Heart left ventricle (tissue), 16 donors: ENCODE measurements around the gene CASK. TPM values are rescaled to one million over a fixed set of nuclear protein-coding genes. Genes with fewer than 3 reads are reported as not detected.

ENCODE experiments used
- ATAC-seq, 4 donors: fragments of 200-7000 bp; cut with Tn5 transposase; one replicate each; pipeline ENCODE4 v1.9.1; 2020 to 2022; ENCODE audit warnings: moderate library complexity in 4 of 4, mild to moderate bottlenecking in 3 of 4, moderate number of reproducible peaks in 1 of 4
- DNase-seq, 5 donors: peaks; one replicate each; pipeline ENCODE4 v3.0.0-alpha.2; 2020
- H3K27ac ChIP-seq, 12 donors: fragments of 200-600 bp; sonication (generic) in 4 of 12; one replicate each; pipeline versions ENCODE4 v1.5.0 to v1.8.0; 2016 to 2022; ENCODE audit warnings: mild to moderate bottlenecking in 2 of 12
- H3K27me3 ChIP-seq, 9 donors: fragments of 200-600 bp; sonication (generic) in 2 of 9; one replicate each; pipeline versions ENCODE4 v1.5.1 to v1.8.0; 2016 to 2022; ENCODE audit warnings: mild to moderate bottlenecking in 3 of 9
- H3K36me3 ChIP-seq, 9 donors: fragments of 200-600 bp; sonication (generic) in 2 of 9; one replicate each; pipeline versions ENCODE4 v1.5.0 to v1.8.0; 2018 to 2022; ENCODE audit warnings: mild to moderate bottlenecking in 2 of 9
- H3K4me1 ChIP-seq, 12 donors: fragments of 200-600 bp; sonication (generic) in 4 of 12; one replicate each; pipeline versions ENCODE4 v1.5.0 to v1.8.0; 2016 to 2022; ENCODE audit warnings: mild to moderate bottlenecking in 3 of 12
- H3K4me3 ChIP-seq, 12 donors: fragments of 200-600 bp; sonication (generic) in 4 of 12; one replicate each; pipeline versions ENCODE4 v1.5.0 to v1.8.0; 2017 to 2022; ENCODE audit warnings: mild to moderate bottlenecking in 9 of 12, moderate library complexity in 4 of 12
- H3K9me3 ChIP-seq, 12 donors: fragments of 200-600 bp; sonication (generic) in 4 of 12; one replicate each; pipeline versions ENCODE4 v1.5.0 to v1.8.0; 2016 to 2022; ENCODE audit warnings: mild to moderate bottlenecking in 1 of 12
- CTCF ChIP-seq, 12 donors: fragments of 200-600 bp; sonication (generic) in 4 of 12; IDR thresholded peaks; one replicate each; pipeline versions ENCODE4 v1.5.0 to v1.8.0; 2018 to 2022; ENCODE audit warnings: antibody characterized with exemption in 12 of 12, mild to moderate bottlenecking in 5 of 12
- POLR2A ChIP-seq, 2 donors: fragments of 450-650 bp; IDR thresholded peaks; one replicate each; pipeline ENCODE4 v1.6.1; 2017; ENCODE audit warnings: antibody characterized with exemption in 2 of 2, mild to moderate bottlenecking in 2 of 2, moderate library complexity in 2 of 2
- WGBS, 4 donors: extraction: QIAGEN DNeasy Blood & Tissue Kit in 2 of 4; methylation state at CpG; one replicate each; pipeline versions ENCODE4 v1.1.5 to v1.1.7; 2013 to 2018; 5-methylcytosine and 5-hydroxymethylcytosine counted together
- intact Hi-C, 10 donors: fragments of 100-400 bp; cut with DNase I; formaldehyde crosslinking; loops; one replicate each; pipeline versions ENCODE4 v1.11.1 to v1.14.2; 2022
- polyA plus RNA-seq, 2 donors: library from polyadenylated mRNA; stranded (reverse); fragments of 200-250 nt; gene quantifications; one replicate each; pipeline ENCODE4 v1.2.3, GENCODE V29; 2013
- total RNA-seq, 9 donors: library from RNA; depleted of rRNA in 2 of 9; stranded (reverse); fragments of >200 nt in 2 of 9; fragmentation: NEBNext Ultra II Directional in 3 of 9; extraction: Animal tissue kit (Norgen Biotek cat#: 25700) in 3 of 9; gene quantifications; one replicate each; pipeline versions ENCODE4 v1.1.0 to v1.2.4, GENCODE V29; 2016 to 2023
- donor health status: ischemic (EF 13 %, LVEDD 7.1; RV severe dilation, severe dysfunction).
- donor health status: healthy with polysubstance abuse.
- donor health status: DM: no; HTN: yes; CAD: no.
- donor health status: DM: no; HTN: no; CAD: no.
- donor health status: ischemic (EF 25% LVEDD 6.9; RV normal size, moderate dysfunction).
- donor health status: ischemic (EF 25% LVEDD 5.7; RV mildly dilated, moderate dysfunction).
- donor health status: healthy.
- donor health status: DM: yes; HTN: yes; CAD: no.
- donor health status: ischemic (EF 35%, LVEDD 5.7; RV mildly dilated, moderate dysfunction).
- donor health status: nonischemic (EF 11% LVEDD 7.7; RV severe dilation, severe dysfunction).
- donor health status: DM: yes; HTN: yes; CAD: no.
- donor health status: PGD.
- donor health status: ischemic (EF 29% LVEDD 5.4; RV normal size, mild dysfunction).
- donor health status: nonischemic (EF 23%, LVEDD 6.1; RV moderate dilation, normal function).

CASK gene
- total and polyA plus RNA-seq, 11 donors = 2.9 to 25.6 (median 13.6) TPM

- DNase-seq = no peak
- no peaks in the 10 kb centered on the region for H3K36me3 ChIP-seq
- no peak overlapping the region for H3K27ac ChIP-seq
- TF ChIP-seq CTCF (IDR thresholded peaks at IDR 0.05) (no peak), POLR2A (IDR thresholded peaks at IDR 0.05) (no peak)
- 90 to 96% (median 94%) methylated on average over 3 of the region's 3 CpGs for WGBS, 4 donors
- peaks cover 0 to 3% (median 0%) of the 10 kb centered on the region in 9 donors for H3K27me3 ChIP-seq
- ATAC-seq = no peak
- intact Hi-C loops = no loop called here
- H3K4me3 ChIP-seq = no peak overlapping the region
- no peaks in the 10 kb centered on the region for H3K9me3 ChIP-seq
- peaks cover 0 to 17% (median 0%) of the 10 kb centered on the region in 12 donors for H3K4me1 ChIP-seq
Measured at GRCh38 chrX:41596596-41596995, 326.8 kb downstream of the CASK start.

- WGBS, 4 donors = 61 to 83% (median 68%) methylated on average over 7 of the region's 7 CpGs
- Histone ChIP-seq H3K4me1 (peaks cover 0 to 13% (median 0%) of the 10 kb centered on the region in 12 donors), H3K27ac (no peak overlapping the region), H3K4me3 (no peak overlapping the region), H3K9me3 (no peaks in the 10 kb centered on the region), H3K36me3 (no peaks in the 10 kb centered on the region), H3K27me3 (peaks cover 0 to 7% (median 0%) of the 10 kb centered on the region in 9 donors)
- ATAC-seq (peak in 1 of 4 donors; percentile 32), DNase-seq (no peak)
- TF ChIP-seq CTCF (IDR thresholded peaks at IDR 0.05) = no peak
- TF ChIP-seq POLR2A (IDR thresholded peaks at IDR 0.05) = no peak
- intact Hi-C loops = no loop called here
Measured at GRCh38 chrX:41594634-41595033, 328.7 kb downstream of the CASK start.

GRCh38 chrX:41591906-41592305 is 331.4 kb downstream of the CASK start:
- intact Hi-C loops = no loop called here
- Histone ChIP-seq H3K9me3 (no peaks in the 10 kb centered on the region), H3K4me1 (peaks cover 0 to 6% (median 0%) of the 10 kb centered on the region in 12 donors), H3K36me3 (no peaks in the 10 kb centered on the region), H3K4me3 (no peak overlapping the region), H3K27ac (no peak overlapping the region), H3K27me3 (peaks cover 0 to 7% (median 0%) of the 10 kb centered on the region in 9 donors)
- WGBS, 4 donors = 76 to 98% (median 92%) methylated on average over 4 of the region's 4 CpGs
- ATAC-seq (no peak), DNase-seq (no peak)
- TF ChIP-seq CTCF (IDR thresholded peaks at IDR 0.05) (no peak), POLR2A (IDR thresholded peaks at IDR 0.05) (no peak)

GRCh38 chrX:41590641-41591040 is 332.7 kb downstream of the CASK start:
- Histone ChIP-seq H3K4me1 (peaks cover 0 to 4% (median 0%) of the 10 kb centered on the region in 12 donors), H3K27ac (no peak overlapping the region), H3K9me3 (no peaks in the 10 kb centered on the region), H3K4me3 (no peak overlapping the region), H3K36me3 (peaks cover 0 to 10% (median 0%) of the 10 kb centered on the region in 9 donors), H3K27me3 (peaks cover 0 to 14% (median 0%) of the 10 kb centered on the region in 9 donors)
- TF ChIP-seq POLR2A (IDR thresholded peaks at IDR 0.05) (no peak), CTCF (IDR thresholded peaks at IDR 0.05) (no peak)
- DNase-seq (no peak), ATAC-seq (no peak)
- WGBS, 4 donors = 80 to 94% (median 88%) methylated on average over 3 of the region's 3 CpGs
- intact Hi-C loops = no loop called here
